ENCODE measurements around the gene ISL1. TPM values are rescaled to one million over a fixed set of nuclear protein-coding genes. Genes with fewer than 3 reads are reported as not detected.

ISL1 gene
- total and polyA plus RNA-seq, 2 of the 8 experiments (the other 6 are each of a cell fraction or from before 2014, with no cell fraction given) = 0.05 to 0.19 TPM

DNA sequence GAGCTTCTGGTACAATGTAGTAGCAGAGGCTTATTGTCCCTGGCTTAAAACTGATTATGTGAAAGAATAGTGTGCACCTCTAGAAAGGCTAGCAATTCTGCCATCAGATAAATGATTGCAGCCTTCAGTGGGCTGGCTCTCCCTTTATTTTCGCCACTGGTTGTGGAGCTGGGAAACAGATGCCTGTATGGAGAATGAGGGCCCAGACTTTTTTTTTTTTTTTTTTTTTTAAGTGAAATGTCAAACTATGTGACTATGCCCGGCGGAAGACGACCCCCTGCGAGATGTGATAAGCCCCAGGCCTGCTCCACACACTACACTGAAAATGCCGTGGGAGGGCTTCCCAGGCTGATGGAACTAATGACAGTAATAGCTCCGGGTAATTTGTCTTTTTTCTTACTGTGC is 28.7 kb downstream of the ISL1 start:
- no peaks in the 10 kb centered on the region for H3K79me2 ChIP-seq (ENCODE audit: control insufficient read depth in 1 of 2, insufficient read depth in 2 of 2, low read length in 2 of 2)
- ChIA-PET POLR2A (ENCODE audit: partially characterized antibody) (no interaction called here), CTCF (ENCODE audit: partially characterized antibody) (interaction anchor here (1.3 kb wide), 1 partner anchor 32 kb away, joined by 3 read pairs; no protein-coding TSS in a partner anchor)
- no peak overlapping the region for H3K23ac ChIP-seq (ENCODE audit: insufficient read length)
- no peaks in the 10 kb centered on the region for H4K20me1 ChIP-seq (replicated peaks in 1 of 2; ENCODE audit: control insufficient read depth in 1 of 2, insufficient read depth in 2 of 2, low read length in 2 of 2)
- no peak overlapping the region for H2AFZ ChIP-seq (ENCODE audit: low read length)
- H3K4ac ChIP-seq (replicated peaks; ENCODE audit: insufficient read length, low read depth, low read length) = no peak overlapping the region
- WGBS, 2 experiments (ENCODE audit: extremely low coverage in 1 of 2, insufficient coverage in 1 of 2, insufficient read length in 1 of 2, insufficient replicate concordance in 2 of 2, low coverage in 1 of 2, low lambda C conversion rate in 2 of 2, missing lambda C conversion rate in 1 of 2) = 88% methylated on average over 7 of the region's 7 CpGs; no CpG with 5 or more reads in 1 of the 2 experiments
- no peak overlapping the region for H2BK5ac ChIP-seq (ENCODE audit: low read depth, low read length)
- no peak overlapping the region for H4K8ac ChIP-seq (ENCODE audit: extremely low read depth, insufficient read depth, low read length)
- H3K23me2 ChIP-seq (ENCODE audit: low read depth, low read length) = no peaks in the 10 kb centered on the region; the same call in 1 of the 2 replicates
- H3K36me3 ChIP-seq (ENCODE audit: control insufficient read depth in 2 of 4, insufficient read depth in 4 of 4, low read length in 3 of 4) = no peaks in the 10 kb centered on the region
- no peak overlapping the region for H3K4me3 ChIP-seq (ENCODE audit: extremely low read depth in 1 of 4, insufficient read depth in 2 of 4, low read depth in 3 of 4, low read length in 4 of 4)
- H3K14ac ChIP-seq (ENCODE audit: insufficient read length) = no peak overlapping the region
- no peaks in the 10 kb centered on the region for H3K9me3 ChIP-seq (ENCODE audit: insufficient read depth in 2 of 2, low read depth in 1 of 2, low read length in 1 of 2)
- no peak for DNase-seq (ENCODE audit: low read depth in 1 of 2, low spot score in 2 of 2)
- no peak overlapping the region for H2BK20ac ChIP-seq (ENCODE audit: low read length)
- H3K9ac ChIP-seq (replicated peaks in 1 of 4; ENCODE audit: extremely low read depth in 1 of 4, low read depth in 3 of 4, low read length in 3 of 4) = no peak overlapping the region
- H3K79me1 ChIP-seq (ENCODE audit: low read depth, low read length) = no peaks in the 10 kb centered on the region
- H4K5ac ChIP-seq (ENCODE audit: insufficient read length, low read depth, low read length) = no peak overlapping the region
- H2BK15ac ChIP-seq (ENCODE audit: low read length) = no peak overlapping the region
- no peak overlapping the region for H2BK120ac ChIP-seq (replicated peaks; ENCODE audit: low read depth, low read length)
- no peak for FAIRE-seq
- no peak overlapping the region for H3K56ac ChIP-seq (replicated peaks; ENCODE audit: insufficient read length, low read depth, low read length)
- H3K4me2 ChIP-seq (ENCODE audit: insufficient read depth in 1 of 2, low read depth in 2 of 2, low read length in 2 of 2) = no peak overlapping the region
- H2BK12ac ChIP-seq (ENCODE audit: low read depth, low read length) = no peak overlapping the region
- no peak overlapping the region for H4K91ac ChIP-seq (replicated peaks; ENCODE audit: insufficient read length, low read length)
- peaks cover 0 to 1% (median 0%) of the 10 kb centered on the region in 4 experiments; a peak in 1 of 7 replicates for H3K27me3 ChIP-seq (replicated peaks in 1 of 4; ENCODE audit: control insufficient read depth in 3 of 4, extremely low read depth in 1 of 4, insufficient read depth in 3 of 4, low read length in 3 of 4)
- no peak overlapping the region for H3K18ac ChIP-seq (ENCODE audit: extremely low read depth, low read length)
- no peak overlapping the region for H3K27ac ChIP-seq (ENCODE audit: low read depth, low read length)
- H3K4me1 ChIP-seq (replicated peaks in 1 of 4; ENCODE audit: control insufficient read depth in 3 of 4, insufficient read depth in 4 of 4, low read length in 3 of 4) = no peaks in the 10 kb centered on the region
- H2AK5ac ChIP-seq (ENCODE audit: low read depth, low read length) = no peak overlapping the region
- TF ChIP-seq POLR2AphosphoS5 (IDR thresholded peaks at IDR 0.05; ENCODE audit: low read depth, low read length) (no peak), SUZ12 (IDR thresholded peaks at IDR 0.05; ENCODE audit: low read length) (no peak), RNF2 (IDR thresholded peaks at IDR 0.05; ENCODE audit: borderline replicate concordance, low read depth, low read length, missing control alignments, poor library complexity, severe bottlenecking) (no peak), GTF2F1 (IDR thresholded peaks at IDR 0.05; ENCODE audit: borderline replicate concordance, low read depth, low read length) (no peak), TAF1 (IDR thresholded peaks at IDR 0.05; ENCODE audit: low read depth, low read length) (no peak), HDAC6 (IDR thresholded peaks at IDR 0.05; ENCODE audit: low read depth, low read length) (no peak), EP300 (IDR thresholded peaks at IDR 0.05; ENCODE audit: borderline replicate concordance in 1 of 2, low read depth in 2 of 2, low read length in 2 of 2) (no peak), SRF (IDR thresholded peaks at IDR 0.05; ENCODE audit: low read depth, low read length) (no peak), HDAC2 (IDR thresholded peaks at IDR 0.05; ENCODE audit: borderline replicate concordance in 1 of 2, low read depth in 2 of 2, low read length in 2 of 2) (no peak), CTBP2 (IDR thresholded peaks at IDR 0.05; ENCODE audit: borderline replicate concordance, insufficient read depth, insufficient read length, low read length) (no peak), CREB1 (IDR thresholded peaks at IDR 0.05) (no peak), SIRT6 (IDR thresholded peaks at IDR 0.05; ENCODE audit: low read length) (no peak)
- TF ChIP-seq, protein P1, sequence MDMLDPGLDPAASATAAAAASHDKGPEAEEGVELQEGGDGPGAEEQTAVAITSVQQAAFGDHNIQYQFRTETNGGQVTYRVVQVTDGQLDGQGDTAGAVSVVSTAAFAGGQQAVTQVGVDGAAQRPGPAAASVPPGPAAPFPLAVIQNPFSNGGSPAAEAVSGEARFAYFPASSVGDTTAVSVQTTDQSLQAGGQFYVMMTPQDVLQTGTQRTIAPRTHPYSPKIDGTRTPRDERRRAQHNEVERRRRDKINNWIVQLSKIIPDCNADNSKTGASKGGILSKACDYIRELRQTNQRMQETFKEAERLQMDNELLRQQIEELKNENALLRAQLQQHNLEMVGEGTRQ (IDR thresholded peaks at IDR 0.05; ENCODE audit: low read length) = no peak

Measured in H1 (cell line).